Hepatocyte (in vitro differentiated cells): Measurements from ENCODE around the gene SYNGR3. TPM values are rescaled to one million over a fixed set of nuclear protein-coding genes. Genes with fewer than 3 reads are reported as not detected.

Source experiments
- DNase-seq: peaks from one replicate; pipeline ENCODE4 v3.0.0-alpha.2; 2016; ENCODE audit warnings: low spot score
- H2AFZ ChIP-seq: fragments of 200-600 bp; sonication (generic); 2 replicates; pipeline ENCODE4 v1.6.0; 2016; ENCODE audit warnings: antibody characterized with exemption, mild to moderate bottlenecking
- H3K27ac ChIP-seq: fragments of 200-600 bp; sonication (generic); 2 replicates; pipeline ENCODE4 v1.5.1; 2016; ENCODE audit warnings: mild to moderate bottlenecking
- H3K27me3 ChIP-seq: fragments of 200-600 bp; sonication (generic); 2 replicates; pipeline ENCODE4 v1.6.1; 2016
- H3K36me3 ChIP-seq: fragments of 200-600 bp; sonication (generic); replicated peaks from 2 replicates; pipeline ENCODE4 v1.5.1; 2016; ENCODE audit warnings: low read depth; ENCODE audit not compliant: insufficient read depth
- H3K4me1 ChIP-seq: fragments of 200-600 bp; sonication (generic); 2 replicates; pipeline ENCODE4 v1.5.1; 2016; ENCODE audit warnings: mild to moderate bottlenecking, moderate library complexity; ENCODE audit not compliant: insufficient read depth
- H3K4me2 ChIP-seq: fragments of 200-600 bp; sonication (generic); 2 replicates; pipeline ENCODE4 v1.6.0; 2016
- H3K4me3 ChIP-seq: fragments of 200-600 bp; sonication (generic); 2 replicates; pipeline ENCODE4 v1.5.1; 2016; ENCODE audit warnings: mild to moderate bottlenecking
- H3K79me2 ChIP-seq: fragments of 200-600 bp; sonication (generic); 2 replicates; pipeline ENCODE4 v1.6.0; 2017; ENCODE audit warnings: mild to moderate bottlenecking
- H3K9me2 ChIP-seq: fragments of 200-600 bp; sonication (generic); replicated peaks from 2 replicates; pipeline ENCODE4 v1.6.0; 2017; ENCODE audit warnings: mild to moderate bottlenecking; ENCODE audit not compliant: insufficient read depth
- H3K9me3 ChIP-seq: fragments of 200-600 bp; sonication (generic); 2 replicates; pipeline ENCODE4 v1.5.1; 2016; ENCODE audit warnings: low read depth, mild to moderate bottlenecking
- H4K20me1 ChIP-seq: fragments of 200-600 bp; sonication (generic); 2 replicates; pipeline ENCODE4 v1.6.0; 2016; ENCODE audit warnings: mild to moderate bottlenecking; ENCODE audit not compliant: insufficient read depth, poor library complexity, severe bottlenecking
- EZH2 ChIP-seq: fragments of 200-600 bp; sonication (generic); IDR thresholded peaks from 2 replicates; pipeline ENCODE4 v1.6.1; 2016; ENCODE audit warnings: antibody characterized with exemption, mild to moderate bottlenecking, borderline replicate concordance
- EZH2phosphoT487 ChIP-seq: fragments of 200-600 bp; sonication (generic); IDR thresholded peaks from one replicate; pipeline ENCODE4 v1.6.1; 2018; ENCODE audit warnings: antibody characterized with exemption, mild to moderate bottlenecking, low read depth, moderate library complexity; ENCODE audit not compliant: unreplicated experiment, severe bottlenecking
- WGBS: methylation state at CpG from one replicate; pipeline ENCODE4 v1.1.6; 2016; ENCODE audit warnings: low lambda C conversion rate; ENCODE audit errors: missing lambda C conversion rate; 5-methylcytosine and 5-hydroxymethylcytosine counted together
- polyA plus RNA-seq: library from polyadenylated mRNA; unstranded; fragments of >200 nt; fragmentation: Nextera tagmentation; extraction: Ambion mirVana; gene quantifications from 2 replicates; pipeline ENCODE4 v1.2.1, GENCODE V29; 2016
- total RNA-seq: library from RNA; depleted of rRNA; stranded (reverse); fragments of >200 nt; gene quantifications from 2 replicates; pipeline ENCODE4 v1.2.3, GENCODE V29; 2014
- TF ChIP-seq, protein P1 (sequence below): fragments of 200-600 bp; sonication (generic); IDR thresholded peaks from 2 replicates; pipeline ENCODE4 v1.5.1; 2016; ENCODE audit warnings: antibody characterized with exemption, mild to moderate bottlenecking; ENCODE audit not compliant: poor library complexity

SYNGR3 gene
- total and polyA plus RNA-seq, 2 experiments from 2014 or later = 2.2 to 2.5 TPM

DNA sequence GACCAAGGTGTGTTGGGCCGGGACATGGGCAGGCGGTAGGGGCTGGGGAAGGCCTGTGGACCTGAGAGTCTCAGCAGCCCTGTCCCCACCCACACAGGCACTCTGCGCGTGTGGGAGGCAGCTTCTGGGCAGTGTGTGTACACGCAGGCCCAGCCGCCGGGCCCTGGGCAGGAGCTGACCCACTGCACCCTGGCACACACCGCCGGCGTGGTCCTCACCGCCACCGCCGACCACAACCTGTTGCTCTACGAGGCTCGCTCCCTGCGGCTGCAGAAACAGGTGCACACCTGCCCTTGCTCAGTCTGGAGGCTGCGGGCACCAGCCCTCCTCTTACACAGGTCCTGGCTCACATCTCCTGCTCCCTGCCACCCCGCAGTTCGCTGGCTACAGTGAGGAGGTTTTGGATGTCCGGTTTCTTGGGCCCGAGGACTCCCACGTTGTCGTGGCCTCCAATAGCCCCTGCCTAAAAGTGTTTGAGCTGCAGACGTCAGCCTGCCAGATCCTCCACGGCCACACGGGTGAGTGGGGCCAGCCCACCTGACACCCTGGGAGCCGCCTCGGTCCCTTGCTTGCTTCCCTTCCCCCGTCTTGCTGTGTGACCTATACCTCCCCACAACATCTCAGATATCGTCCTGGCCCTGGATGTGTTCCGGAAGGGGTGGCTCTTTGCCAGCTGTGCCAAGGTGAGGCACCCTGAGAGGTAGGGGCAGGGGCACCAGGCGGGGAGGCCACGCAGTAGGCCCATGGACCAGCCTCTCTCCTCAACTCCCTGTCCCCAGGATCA lies 14.1 kb upstream of the SYNGR3 start:
- H3K4me2 ChIP-seq = no peak overlapping the region
- no peaks in the 10 kb centered on the region for H3K9me2 ChIP-seq
- H3K4me1 ChIP-seq = peaks cover 24% of the 10 kb centered on the region
- DNase-seq = no peak
- peaks cover 26% of the 10 kb centered on the region for H3K79me2 ChIP-seq
- H3K36me3 ChIP-seq = no peaks in the 10 kb centered on the region
- H4K20me1 ChIP-seq = no peaks in the 10 kb centered on the region
- no peaks in the 10 kb centered on the region for H3K9me3 ChIP-seq
- WGBS = 97% methylated on average over 33 of the region's 33 CpGs
- H2AFZ ChIP-seq = no peak overlapping the region
- no peak overlapping the region for H3K4me3 ChIP-seq
- peaks cover 22% of the 10 kb centered on the region for H3K27me3 ChIP-seq
- no peak overlapping the region for H3K27ac ChIP-seq
- TF ChIP-seq, protein P1, sequence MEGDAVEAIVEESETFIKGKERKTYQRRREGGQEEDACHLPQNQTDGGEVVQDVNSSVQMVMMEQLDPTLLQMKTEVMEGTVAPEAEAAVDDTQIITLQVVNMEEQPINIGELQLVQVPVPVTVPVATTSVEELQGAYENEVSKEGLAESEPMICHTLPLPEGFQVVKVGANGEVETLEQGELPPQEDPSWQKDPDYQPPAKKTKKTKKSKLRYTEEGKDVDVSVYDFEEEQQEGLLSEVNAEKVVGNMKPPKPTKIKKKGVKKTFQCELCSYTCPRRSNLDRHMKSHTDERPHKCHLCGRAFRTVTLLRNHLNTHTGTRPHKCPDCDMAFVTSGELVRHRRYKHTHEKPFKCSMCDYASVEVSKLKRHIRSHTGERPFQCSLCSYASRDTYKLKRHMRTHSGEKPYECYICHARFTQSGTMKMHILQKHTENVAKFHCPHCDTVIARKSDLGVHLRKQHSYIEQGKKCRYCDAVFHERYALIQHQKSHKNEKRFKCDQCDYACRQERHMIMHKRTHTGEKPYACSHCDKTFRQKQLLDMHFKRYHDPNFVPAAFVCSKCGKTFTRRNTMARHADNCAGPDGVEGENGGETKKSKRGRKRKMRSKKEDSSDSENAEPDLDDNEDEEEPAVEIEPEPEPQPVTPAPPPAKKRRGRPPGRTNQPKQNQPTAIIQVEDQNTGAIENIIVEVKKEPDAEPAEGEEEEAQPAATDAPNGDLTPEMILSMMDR = no peak
- TF ChIP-seq EZH2 (no peak), EZH2phosphoT487 (no peak)

DNA sequence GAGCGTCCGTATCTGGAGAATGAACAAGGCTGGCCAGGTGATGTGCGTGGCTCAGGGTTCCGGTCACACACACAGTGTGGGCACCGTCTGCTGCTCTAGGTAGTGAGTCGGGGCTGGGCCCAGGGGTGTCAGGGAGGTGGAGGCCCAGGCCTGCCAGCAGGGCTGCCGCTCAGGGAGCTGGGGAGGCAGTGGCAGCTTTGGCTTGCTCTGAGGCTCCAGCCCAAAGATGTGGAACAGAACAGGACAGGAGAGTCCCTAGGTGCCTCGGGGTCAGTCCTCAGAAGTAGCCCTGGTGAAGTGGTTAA lies 13.6 kb upstream of the SYNGR3 start:
- Histone ChIP-seq H4K20me1 (no peaks in the 10 kb centered on the region), H3K79me2 (peaks cover 22% of the 10 kb centered on the region), H2AFZ (no peak overlapping the region), H3K4me2 (no peak overlapping the region), H3K9me2 (no peaks in the 10 kb centered on the region), H3K9me3 (no peaks in the 10 kb centered on the region), H3K27ac (no peak overlapping the region), H3K36me3 (no peaks in the 10 kb centered on the region), H3K4me3 (no peak overlapping the region), H3K4me1 (peaks cover 18% of the 10 kb centered on the region), H3K27me3 (peaks cover 27% of the 10 kb centered on the region)
- TF ChIP-seq, protein P1 = no peak
- TF ChIP-seq EZH2 (no peak), EZH2phosphoT487 (no peak)
- over 99% methylated on average over 8 of the region's 8 CpGs for WGBS
- no peak for DNase-seq

DNA sequence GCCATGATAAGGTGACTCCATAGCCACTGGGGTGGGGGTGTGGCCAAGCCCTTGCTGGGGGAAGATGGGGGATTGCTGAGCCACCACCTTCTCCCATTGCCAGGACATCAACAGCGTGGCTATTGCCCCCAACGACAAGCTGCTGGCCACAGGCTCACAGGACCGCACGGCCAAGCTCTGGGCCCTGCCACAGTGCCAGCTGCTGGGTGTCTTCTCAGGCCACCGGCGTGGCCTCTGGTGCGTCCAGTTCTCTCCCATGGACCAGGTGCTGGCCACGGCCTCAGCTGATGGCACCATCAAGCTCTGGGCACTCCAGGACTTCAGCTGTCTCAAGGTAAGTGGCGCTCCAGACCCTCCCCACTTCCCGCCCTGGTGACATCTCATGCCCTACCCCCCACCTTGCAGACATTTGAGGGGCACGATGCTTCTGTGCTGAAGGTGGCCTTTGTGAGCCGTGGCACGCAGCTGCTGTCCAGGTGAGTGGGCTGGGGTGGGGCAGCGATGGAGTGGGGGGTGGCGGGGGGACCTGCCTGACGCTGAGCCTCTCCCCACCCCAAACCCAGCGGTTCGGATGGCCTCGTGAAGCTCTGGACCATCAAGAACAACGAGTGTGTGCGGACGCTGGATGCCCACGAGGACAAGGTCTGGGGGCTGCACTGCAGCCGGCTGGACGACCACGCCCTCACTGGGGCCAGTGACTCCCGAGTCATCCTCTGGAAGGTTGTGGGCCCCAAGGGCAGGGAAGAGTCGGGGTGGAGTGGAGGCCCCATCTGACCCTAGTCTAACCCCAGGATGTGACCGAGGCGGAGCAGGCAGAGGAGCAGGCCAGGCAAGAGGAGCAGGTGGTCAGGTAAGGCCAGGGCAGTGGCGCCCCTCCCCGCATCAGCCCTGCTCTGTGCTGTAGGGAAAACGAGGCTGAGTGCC lies 12.6 kb upstream of the SYNGR3 start:
- no peak overlapping the region for H3K4me3 ChIP-seq
- no peaks in the 10 kb centered on the region for H4K20me1 ChIP-seq
- no peak overlapping the region for H3K4me2 ChIP-seq
- H3K79me2 ChIP-seq = peaks cover 19% of the 10 kb centered on the region
- no peaks in the 10 kb centered on the region for H3K36me3 ChIP-seq
- DNase-seq = no peak
- no peaks in the 10 kb centered on the region for H3K9me3 ChIP-seq
- H3K4me1 ChIP-seq = peaks cover 16% of the 10 kb centered on the region
- no peak for TF ChIP-seq EZH2phosphoT487
- H3K9me2 ChIP-seq = no peaks in the 10 kb centered on the region
- 94% methylated on average over 26 of the region's 33 CpGs for WGBS
- H3K27me3 ChIP-seq = peaks cover 37% of the 10 kb centered on the region
- H2AFZ ChIP-seq = no peak overlapping the region
- no peak overlapping the region for H3K27ac ChIP-seq

DNA sequence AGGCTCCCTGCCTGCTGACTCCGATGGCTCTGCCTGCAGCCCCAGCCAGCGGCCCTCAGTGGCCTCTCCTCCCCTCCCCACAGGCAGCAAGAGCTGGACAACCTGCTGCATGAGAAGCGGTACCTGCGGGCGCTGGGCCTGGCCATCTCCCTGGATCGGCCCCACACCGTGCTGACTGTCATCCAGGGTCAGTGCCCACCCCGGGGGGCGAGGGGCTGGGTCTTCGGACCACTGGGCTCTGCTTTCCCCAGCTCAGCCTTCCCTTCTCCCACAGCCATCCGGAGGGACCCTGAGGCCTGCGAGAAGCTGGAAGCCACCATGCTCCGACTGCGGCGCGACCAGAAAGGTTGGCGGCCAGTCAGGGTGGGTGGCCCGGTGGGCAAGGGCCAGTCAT lies 11.9 kb upstream of the SYNGR3 start:
- no peaks in the 10 kb centered on the region for H3K36me3 ChIP-seq
- H3K27ac ChIP-seq = no peak overlapping the region
- no peak overlapping the region for H3K4me3 ChIP-seq
- H2AFZ ChIP-seq = no peak overlapping the region
- H3K27me3 ChIP-seq = peaks cover 39% of the 10 kb centered on the region
- H3K4me1 ChIP-seq = peaks cover 13% of the 10 kb centered on the region
- DNase-seq = no peak
- H3K79me2 ChIP-seq = peaks cover 13% of the 10 kb centered on the region
- no peak overlapping the region for H3K4me2 ChIP-seq
- H4K20me1 ChIP-seq = no peaks in the 10 kb centered on the region
- TF ChIP-seq, protein P1 = no peak
- TF ChIP-seq EZH2phosphoT487 = no peak
- no peak for TF ChIP-seq EZH2
- H3K9me2 ChIP-seq = no peaks in the 10 kb centered on the region
- 97% methylated on average over 18 of the region's 18 CpGs for WGBS
- no peaks in the 10 kb centered on the region for H3K9me3 ChIP-seq
